Bone marrow (tissue), 2 donors: ENCODE measurements around the gene TTC39B.

ENCODE experiments used
- DNase-seq, 2 donors: peaks; one replicate each; lab custom pipeline; 2025; lab: John Stamatoyannopoulos, UW

Gene TTC39B

GRCh38 chr9:15132091-15132490 is 174.9 kb downstream of the TTC39B start:
- no peak for DNase-seq

GRCh38 chr9:15131094-15131493 is 175.9 kb downstream of the TTC39B start:
- DNase-seq, result no peak

GRCh38 chr9:15127831-15128230 is 179.2 kb downstream of the TTC39B start:
- no peak for DNase-seq

- no peak for DNase-seq
Observed at GRCh38 chr9:15121630-15122029, 185.4 kb downstream of the TTC39B start.

GRCh38 chr9:15116130-15116580 is 190.9 kb downstream of the TTC39B start:
- DNase-seq, result no peak

GRCh38 chr9:15115702-15116101 is 191.3 kb downstream of the TTC39B start:
- no peak for DNase-seq

GRCh38 chr9:15115041-15115440 is 192.0 kb downstream of the TTC39B start:
- no peak for DNase-seq
